Measurements from ENCODE around the gene VWA7. TPM values are rescaled to one million over a fixed set of nuclear protein-coding genes. Genes with fewer than 3 reads are reported as not detected.
A peak's percentile ranks its signal among the peaks of the same experiment; 100 is the strongest.
"Not testable (repeated sequence)": the region's sequence is repeated elsewhere in the genome, so short reads cannot be mapped to it uniquely, and the experiment has no call there.

VWA7 gene, protein sequence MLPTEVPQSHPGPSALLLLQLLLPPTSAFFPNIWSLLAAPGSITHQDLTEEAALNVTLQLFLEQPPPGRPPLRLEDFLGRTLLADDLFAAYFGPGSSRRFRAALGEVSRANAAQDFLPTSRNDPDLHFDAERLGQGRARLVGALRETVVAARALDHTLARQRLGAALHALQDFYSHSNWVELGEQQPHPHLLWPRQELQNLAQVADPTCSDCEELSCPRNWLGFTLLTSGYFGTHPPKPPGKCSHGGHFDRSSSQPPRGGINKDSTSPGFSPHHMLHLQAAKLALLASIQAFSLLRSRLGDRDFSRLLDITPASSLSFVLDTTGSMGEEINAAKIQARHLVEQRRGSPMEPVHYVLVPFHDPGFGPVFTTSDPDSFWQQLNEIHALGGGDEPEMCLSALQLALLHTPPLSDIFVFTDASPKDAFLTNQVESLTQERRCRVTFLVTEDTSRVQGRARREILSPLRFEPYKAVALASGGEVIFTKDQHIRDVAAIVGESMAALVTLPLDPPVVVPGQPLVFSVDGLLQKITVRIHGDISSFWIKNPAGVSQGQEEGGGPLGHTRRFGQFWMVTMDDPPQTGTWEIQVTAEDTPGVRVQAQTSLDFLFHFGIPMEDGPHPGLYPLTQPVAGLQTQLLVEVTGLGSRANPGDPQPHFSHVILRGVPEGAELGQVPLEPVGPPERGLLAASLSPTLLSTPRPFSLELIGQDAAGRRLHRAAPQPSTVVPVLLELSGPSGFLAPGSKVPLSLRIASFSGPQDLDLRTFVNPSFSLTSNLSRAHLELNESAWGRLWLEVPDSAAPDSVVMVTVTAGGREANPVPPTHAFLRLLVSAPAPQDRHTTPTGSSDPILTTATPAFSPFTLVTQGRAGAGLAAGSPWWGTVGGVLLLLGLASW
- total RNA-seq (2014; rRNA removed; shearing (Covaris generic); ENCODE audit: low replicate concordance): 0.29 and 0.34 TPM in 2 replicates

DNA sequence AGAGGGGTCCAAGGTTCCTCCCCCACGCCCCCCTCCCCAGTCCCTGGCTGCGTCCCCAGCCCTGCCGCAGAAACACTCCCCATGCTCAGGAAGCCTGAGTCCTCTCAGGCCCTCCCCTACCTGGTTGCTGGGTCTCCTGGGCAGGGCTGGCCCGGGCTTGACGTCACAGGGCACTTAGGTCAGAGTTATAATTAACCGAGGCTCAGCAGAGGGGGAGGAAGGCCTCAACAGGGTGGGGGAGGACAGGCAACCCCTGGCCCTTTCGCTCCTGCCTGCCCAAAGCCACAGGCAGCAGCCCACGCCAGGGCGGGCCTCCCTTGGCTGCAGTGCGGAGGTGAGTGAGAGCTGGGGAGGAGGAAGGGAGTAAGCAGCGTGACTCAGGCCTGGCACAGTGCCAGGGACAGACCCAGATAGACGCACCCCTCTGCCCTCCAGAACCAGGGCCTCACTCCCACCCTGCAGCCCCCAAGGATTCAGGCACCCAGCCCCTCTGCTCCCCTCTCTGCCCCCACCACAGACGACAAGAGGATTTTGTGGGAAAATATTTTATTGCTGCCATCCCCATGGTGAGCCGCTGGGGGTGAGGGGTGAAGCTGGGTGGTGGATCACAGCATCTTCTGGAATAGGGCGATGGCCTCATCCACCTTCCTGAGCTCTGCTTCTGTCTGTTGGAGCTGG is at the start of gene VWA7:
Gene VWA7 (minus strand): TSS at position 340 of the 678 bp plus-strand sequence. CDS start 549 bp downstream, outside the sequence.
- no peaks in the 10 kb centered on the region for H3K9me2 ChIP-seq (replicated peaks; ENCODE audit: insufficient read depth, low read length)
- no peak within 1 kb of the TSS for H3K27ac ChIP-seq (ENCODE audit: low read length)
- H3K4me3 ChIP-seq (ENCODE audit: low read length): no peak within 1 kb of the TSS
- peak; percentile 76 for DNase-seq
- H3K36me3 ChIP-seq (ENCODE audit: insufficient read depth, low read length): peaks cover 4% of the 10 kb centered on the region; the same call in 1 of the 2 replicates
- H2AFZ ChIP-seq (ENCODE audit: low read length): no peak within 1 kb of the TSS
- no peaks in the 10 kb centered on the region for H3K9me3 ChIP-seq (ENCODE audit: low read length)
- no peaks in the 10 kb centered on the region for H3K27me3 ChIP-seq (ENCODE audit: low read length)
- no peaks in the 10 kb centered on the region for H4K20me1 ChIP-seq (ENCODE audit: insufficient read depth, low read depth, low read length)
- H3K79me2 ChIP-seq (ENCODE audit: low read length): no peaks in the 10 kb centered on the region
- peaks cover 14% of the 10 kb centered on the region for H3K4me1 ChIP-seq (ENCODE audit: low read length)
- no peak within 1 kb of the TSS for H3K9ac ChIP-seq (ENCODE audit: low read length)
- H3K4me2 ChIP-seq (ENCODE audit: low read depth, low read length, poor library complexity, severe bottlenecking): no peak within 1 kb of the TSS

DNA sequence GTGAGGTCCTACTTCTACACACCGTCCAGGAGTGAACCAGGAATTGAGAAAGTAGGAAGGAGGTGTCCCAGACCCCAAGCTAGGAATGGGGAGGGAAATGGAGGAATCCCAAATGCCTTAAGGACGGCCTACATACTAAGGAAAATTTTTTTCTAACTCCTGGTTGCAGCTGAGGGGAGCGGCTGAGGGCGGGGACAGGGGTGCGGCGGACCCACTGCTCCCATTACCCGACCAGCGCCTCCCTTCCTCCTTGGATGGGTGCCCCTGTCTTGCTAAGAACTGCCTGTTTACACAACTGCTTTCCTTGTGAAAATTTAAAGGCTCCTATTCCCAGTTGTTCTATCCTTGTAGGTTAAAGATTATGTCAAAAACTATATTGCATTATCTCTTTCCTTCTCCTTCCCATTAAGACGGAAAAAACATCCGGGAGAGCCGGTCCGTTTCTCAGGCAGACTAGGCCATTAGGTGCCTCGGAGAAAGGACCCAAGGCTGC is 49.7 kb upstream of the VWA7 start:
- Histone ChIP-seq H2AFZ (ENCODE audit: low read length) (peak overlapping the region; percentile 72), H3K4me3 (ENCODE audit: low read length) (peak overlapping the region; percentile 71), H3K36me3 (ENCODE audit: insufficient read depth, low read length) (no peaks in the 10 kb centered on the region), H3K9me3 (ENCODE audit: low read length) (no peaks in the 10 kb centered on the region), H4K20me1 (ENCODE audit: insufficient read depth, low read depth, low read length) (no peaks in the 10 kb centered on the region), H3K4me2 (ENCODE audit: low read depth, low read length, poor library complexity, severe bottlenecking) (peak overlapping the region; percentile 99), H3K9me2 (replicated peaks; ENCODE audit: insufficient read depth, low read length) (no peaks in the 10 kb centered on the region), H3K27me3 (ENCODE audit: low read length) (no peaks in the 10 kb centered on the region), H3K27ac (ENCODE audit: low read length) (peak overlapping the region; percentile 70), H3K9ac (ENCODE audit: low read length) (peak overlapping the region; percentile 79), H3K79me2 (ENCODE audit: low read length) (peaks cover 30% of the 10 kb centered on the region), H3K4me1 (ENCODE audit: low read length) (peaks cover 34% of the 10 kb centered on the region)
- DNase-seq: no peak

DNA sequence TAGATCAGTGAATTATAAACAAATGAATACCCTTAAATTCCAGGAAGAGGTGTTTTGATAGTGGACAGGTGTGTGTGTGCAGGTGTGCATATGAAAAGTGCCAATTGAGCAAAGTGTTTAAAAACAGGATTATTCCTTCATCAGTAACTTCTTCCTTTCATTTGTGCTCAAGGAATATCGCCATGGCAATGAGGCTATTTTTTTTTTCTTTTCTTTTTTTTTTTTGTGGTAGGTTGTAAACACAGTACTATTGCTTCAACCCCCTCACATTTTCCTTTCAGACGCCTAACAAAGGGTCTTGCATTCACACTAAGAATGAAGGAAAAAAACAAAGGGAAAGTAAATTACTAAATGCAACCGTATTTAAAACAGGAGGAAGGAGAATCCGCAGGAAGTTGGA is 48.4 kb upstream of the VWA7 start:
- Histone ChIP-seq H3K9ac (ENCODE audit: low read length) (no peak overlapping the region), H3K27me3 (ENCODE audit: low read length) (no peaks in the 10 kb centered on the region), H3K27ac (ENCODE audit: low read length) (no peak overlapping the region), H3K4me2 (ENCODE audit: low read depth, low read length, poor library complexity, severe bottlenecking) (no peak overlapping the region), H3K9me2 (replicated peaks; ENCODE audit: insufficient read depth, low read length) (no peaks in the 10 kb centered on the region), H3K36me3 (ENCODE audit: insufficient read depth, low read length) (no peaks in the 10 kb centered on the region), H2AFZ (ENCODE audit: low read length) (no peak overlapping the region), H3K79me2 (ENCODE audit: low read length) (peaks cover 17% of the 10 kb centered on the region), H3K4me1 (ENCODE audit: low read length) (peaks cover 31% of the 10 kb centered on the region), H3K4me3 (ENCODE audit: low read length) (no peak overlapping the region), H3K9me3 (ENCODE audit: low read length) (no peaks in the 10 kb centered on the region), H4K20me1 (ENCODE audit: insufficient read depth, low read depth, low read length) (no peaks in the 10 kb centered on the region)
- no peak for DNase-seq

DNA sequence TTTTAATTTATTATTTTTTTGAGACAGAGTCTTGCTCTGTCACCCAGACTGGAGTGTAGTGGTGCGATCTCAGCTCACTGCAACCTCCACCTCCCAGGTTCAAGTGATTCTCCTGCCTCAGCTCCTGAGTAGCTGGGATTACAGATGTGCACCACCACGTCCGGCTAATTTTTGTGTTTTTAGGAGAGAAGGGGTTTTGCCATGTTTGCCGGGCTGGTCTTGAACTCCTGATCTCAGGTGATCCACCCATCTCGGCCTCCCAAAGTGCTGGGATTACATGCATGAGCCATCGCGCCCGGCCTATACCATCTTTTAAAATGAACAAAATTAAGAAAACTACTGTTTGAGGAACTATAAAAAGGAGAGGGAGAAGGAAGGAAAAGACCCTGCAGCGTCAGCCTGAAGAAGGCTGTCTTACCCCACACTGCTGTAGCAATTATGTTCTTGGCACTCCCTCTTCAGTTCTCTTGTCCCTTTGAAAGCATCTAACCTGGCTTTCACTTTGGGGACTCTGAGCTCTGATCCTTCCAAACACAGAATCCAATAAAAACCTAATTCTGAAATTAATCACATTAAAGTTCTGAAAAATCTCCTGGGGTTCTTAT is 46.6 kb upstream of the VWA7 start:
- H3K36me3 ChIP-seq (ENCODE audit: insufficient read depth, low read length); H3K27me3 ChIP-seq (ENCODE audit: low read length); DNase-seq; H2AFZ ChIP-seq (ENCODE audit: low read length); H3K4me3 ChIP-seq (ENCODE audit: low read length); H3K4me2 ChIP-seq (ENCODE audit: low read depth, low read length, poor library complexity, severe bottlenecking); H4K20me1 ChIP-seq (ENCODE audit: insufficient read depth, low read depth, low read length); H3K9me3 ChIP-seq (ENCODE audit: low read length); H3K9me2 ChIP-seq (replicated peaks; ENCODE audit: insufficient read depth, low read length); H3K9ac ChIP-seq (ENCODE audit: low read length); H3K79me2 ChIP-seq (ENCODE audit: low read length); H3K27ac ChIP-seq (ENCODE audit: low read length): not testable (repeated sequence)
- H3K4me1 ChIP-seq (ENCODE audit: low read length): peaks cover 31% of the 10 kb centered on the region

DNA sequence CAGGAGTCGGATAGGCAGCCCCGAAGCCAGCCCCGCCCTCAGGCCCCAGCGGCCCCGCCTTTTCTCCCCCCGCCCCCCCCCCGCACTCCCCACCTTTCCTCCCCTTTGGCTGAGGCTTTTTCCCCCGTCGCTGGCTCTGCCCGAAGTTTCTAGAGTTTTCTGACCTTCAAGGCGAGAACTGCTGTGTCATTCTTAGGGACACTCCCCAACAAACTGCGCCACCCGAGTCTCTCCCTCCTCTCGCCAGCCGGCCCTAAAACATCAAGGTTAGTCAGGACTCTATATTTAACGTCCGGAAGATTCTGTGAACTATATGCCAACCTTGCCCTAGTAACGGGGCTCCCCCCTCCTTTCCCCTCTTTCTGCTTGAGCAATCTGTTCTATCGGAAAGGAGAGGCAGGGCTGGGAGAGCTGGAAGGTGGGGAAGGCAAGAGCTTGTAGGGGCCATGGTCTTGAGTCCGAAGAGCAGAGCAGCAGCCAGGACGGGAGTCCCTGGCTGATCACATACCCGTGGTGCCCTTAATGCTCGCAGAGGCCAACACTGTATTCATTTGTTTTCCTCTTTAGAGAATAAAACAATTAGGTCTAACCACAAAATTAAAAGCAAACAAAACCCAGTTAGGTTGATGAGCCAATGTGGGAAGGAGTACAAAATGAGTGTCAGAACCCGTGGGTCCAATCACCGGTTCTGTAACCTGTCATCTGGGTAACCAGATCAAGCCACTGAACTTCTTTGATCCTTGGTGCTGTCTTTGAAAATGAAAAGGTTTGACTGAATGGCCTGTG is 45.1 kb upstream of the VWA7 start:
- DNase-seq: peak; percentile 84
- Histone ChIP-seq H3K79me2 (ENCODE audit: low read length) (peaks cover 3% of the 10 kb centered on the region; the same call in 1 of the 2 replicates), H3K4me3 (ENCODE audit: low read length) (peak overlapping the region; percentile 89), H3K27me3 (ENCODE audit: low read length) (no peaks in the 10 kb centered on the region), H3K27ac (ENCODE audit: low read length) (peak overlapping the region; percentile 69), H3K4me1 (ENCODE audit: low read length) (peaks cover 31% of the 10 kb centered on the region), H3K9me2 (replicated peaks; ENCODE audit: insufficient read depth, low read length) (no peaks in the 10 kb centered on the region), H3K4me2 (ENCODE audit: low read depth, low read length, poor library complexity, severe bottlenecking) (peak overlapping the region; percentile 100), H3K9ac (ENCODE audit: low read length) (peak overlapping the region; percentile 85), H3K36me3 (ENCODE audit: insufficient read depth, low read length) (no peaks in the 10 kb centered on the region), H2AFZ (ENCODE audit: low read length) (peak overlapping the region; percentile 98), H3K9me3 (ENCODE audit: low read length) (no peaks in the 10 kb centered on the region), H4K20me1 (ENCODE audit: insufficient read depth, low read depth, low read length) (no peaks in the 10 kb centered on the region)

DNA sequence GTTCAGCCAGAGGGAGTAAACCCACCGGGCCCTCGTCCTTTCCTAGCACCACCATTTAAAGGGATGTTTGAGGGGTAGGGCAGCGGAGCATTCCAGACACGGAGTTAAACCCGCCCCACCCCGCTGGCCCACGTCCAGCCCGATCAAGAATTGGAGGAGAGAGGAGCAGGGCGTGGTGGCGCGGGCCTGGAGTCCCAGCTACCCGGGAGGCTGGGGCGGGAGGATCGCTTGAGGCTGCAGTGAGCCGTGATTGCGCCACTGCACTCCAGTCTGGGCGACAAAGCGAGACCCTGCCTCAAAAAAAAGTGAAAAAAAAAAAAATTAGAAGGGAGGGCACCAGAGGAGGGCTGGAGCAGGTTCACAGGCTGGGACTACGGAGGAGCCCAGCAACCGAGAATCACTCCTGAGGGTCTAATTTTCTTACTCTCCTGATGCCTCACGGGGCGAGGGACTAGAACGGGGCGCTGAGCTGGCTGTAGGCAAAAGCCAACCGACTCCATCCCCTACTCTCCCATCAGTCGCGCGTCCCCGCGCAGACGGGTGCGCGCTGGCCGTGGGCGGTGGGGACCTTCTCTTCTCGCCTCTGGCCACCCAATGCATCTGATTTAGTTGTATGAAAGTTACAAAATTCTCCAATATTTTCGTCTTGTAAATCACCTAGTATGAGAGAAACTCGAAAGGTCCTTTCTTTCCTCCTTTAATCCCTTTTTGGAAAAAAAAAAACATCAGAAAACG is 44.3 kb upstream of the VWA7 start:
- Histone ChIP-seq H3K4me2 (ENCODE audit: low read depth, low read length, poor library complexity, severe bottlenecking) (peak overlapping the region; percentile 100), H2AFZ (ENCODE audit: low read length) (peak overlapping the region; percentile 82), H3K36me3 (ENCODE audit: insufficient read depth, low read length) (no peaks in the 10 kb centered on the region), H3K79me2 (ENCODE audit: low read length) (peaks cover 3% of the 10 kb centered on the region; the same call in 1 of the 2 replicates), H4K20me1 (ENCODE audit: insufficient read depth, low read depth, low read length) (no peaks in the 10 kb centered on the region), H3K9ac (ENCODE audit: low read length) (peak overlapping the region; percentile 85), H3K9me2 (replicated peaks; ENCODE audit: insufficient read depth, low read length) (no peaks in the 10 kb centered on the region), H3K4me1 (ENCODE audit: low read length) (peaks cover 28% of the 10 kb centered on the region), H3K27me3 (ENCODE audit: low read length) (no peaks in the 10 kb centered on the region), H3K27ac (ENCODE audit: low read length) (peak overlapping the region; percentile 69; the same call in 1 of the 2 replicates), H3K9me3 (ENCODE audit: low read length) (no peaks in the 10 kb centered on the region), H3K4me3 (ENCODE audit: low read length) (peak overlapping the region; percentile 89)
- DNase-seq: peak; percentile 82

DNA sequence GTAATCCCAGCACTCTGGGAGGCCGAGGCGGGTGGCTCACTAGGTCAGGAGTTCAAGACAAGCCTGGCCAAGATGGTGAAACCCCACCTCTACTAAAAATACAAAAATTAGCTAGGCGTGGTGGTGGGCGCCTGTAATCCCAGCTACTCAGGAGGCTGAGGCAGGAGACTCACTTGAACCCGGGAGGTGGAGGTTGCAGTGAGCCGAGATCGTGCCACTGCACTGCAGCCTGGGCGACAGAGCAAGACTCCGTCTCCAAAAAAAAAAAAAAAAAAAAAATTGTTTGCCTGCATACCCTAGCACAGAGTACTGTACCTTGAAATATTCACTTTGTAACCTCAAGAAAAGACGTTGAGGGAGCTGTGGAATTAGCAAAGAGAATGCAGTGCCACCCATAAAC is 43.3 kb upstream of the VWA7 start:
- H2AFZ ChIP-seq (ENCODE audit: low read length); H3K27ac ChIP-seq (ENCODE audit: low read length); H3K79me2 ChIP-seq (ENCODE audit: low read length); H3K9ac ChIP-seq (ENCODE audit: low read length); H3K9me2 ChIP-seq (replicated peaks; ENCODE audit: insufficient read depth, low read length); DNase-seq; H3K4me3 ChIP-seq (ENCODE audit: low read length); H3K27me3 ChIP-seq (ENCODE audit: low read length); H3K4me2 ChIP-seq (ENCODE audit: low read depth, low read length, poor library complexity, severe bottlenecking); H3K36me3 ChIP-seq (ENCODE audit: insufficient read depth, low read length); H3K9me3 ChIP-seq (ENCODE audit: low read length); H4K20me1 ChIP-seq (ENCODE audit: insufficient read depth, low read depth, low read length): not testable (repeated sequence)
- H3K4me1 ChIP-seq (ENCODE audit: low read length): peaks cover 21% of the 10 kb centered on the region

Measured in Karpas-422 (cell line).